OCI-LY3 (cell line): ENCODE results near the gene SOX15.

ENCODE experiments used
- CTCF ChIP-seq: fragments of 200-600, 300-600 bp; sonication (generic); IDR thresholded peaks from 2 replicates; pipeline ENCODE4 v1.5.1; 2014; ENCODE audit warnings: antibody characterized with exemption, low read length, low read depth
- EZH2phosphoT487 ChIP-seq: fragments of 200-600 bp; shearing (Covaris generic); IDR thresholded peaks from 2 replicates; pipeline ENCODE4 v1.6.1; 2018; ENCODE audit warnings: antibody characterized with exemption, mixed run types, low read depth

- TF ChIP-seq CTCF (no peak), EZH2phosphoT487 (no peak)
Observed at GRCh38 chr17:7552621-7553051, 37.3 kb downstream of the SOX15 start.
